ENCODE results near the gene KIF14. TPM values are rescaled to one million over a fixed set of nuclear protein-coding genes. Genes with fewer than 3 reads are reported as not detected.
A peak's percentile ranks its signal among the peaks of the same experiment; 100 is the strongest.

The KIF14 gene
- 12.4 and 17.8 TPM in 2 replicates for total RNA-seq (2014; rRNA removed; shearing (Covaris generic))

- in situ Hi-C loops (cut with HindIII; ENCODE audit: low sequenced_read_pairs) = no loop called here
- peak; percentile 85 for DNase-seq (ENCODE audit: low spot score)
These were observed at the start of gene KIF14 for GRCh38 chr1:200620273-200621131. TSS of gene KIF14 (minus strand) at chr1:200620751. CDS start at chr1:200618723, 2,028 bp downstream.

- peak; percentile 96 for DNase-seq (ENCODE audit: low spot score)
- in situ Hi-C loops (cut with HindIII; ENCODE audit: low sequenced_read_pairs) = no loop called here
These were observed 49.0 kb upstream of the KIF14 start, which contains the start of gene DDX59 for GRCh38 chr1:200669314-200670241. TSS of gene DDX59 (minus strand) at chr1:200669907. CDS start at chr1:200666740, 3,167 bp downstream.

- peak; percentile 34 for DNase-seq (ENCODE audit: low spot score)
- in situ Hi-C loops (cut with HindIII; ENCODE audit: low sequenced_read_pairs) = no loop called here
These were observed 48.2 kb upstream of the KIF14 start for GRCh38 chr1:200668514-200669313.

- no peak for DNase-seq (ENCODE audit: low spot score)
- in situ Hi-C loops (cut with HindIII; ENCODE audit: low sequenced_read_pairs) = no loop called here
These were observed 45.8 kb upstream of the KIF14 start for GRCh38 chr1:200666309-200666708.

- no peak for DNase-seq (ENCODE audit: low spot score)
- in situ Hi-C loops (cut with HindIII; ENCODE audit: low sequenced_read_pairs) = no loop called here
These were observed 45.3 kb upstream of the KIF14 start for GRCh38 chr1:200665861-200666260.

GRCh38 chr1:200660719-200661118, 40.2 kb upstream of the KIF14 start:
- in situ Hi-C loops (cut with HindIII; ENCODE audit: low sequenced_read_pairs) = no loop called here

GRCh38 chr1:200659269-200659668, 38.7 kb upstream of the KIF14 start:
- no peak for DNase-seq (ENCODE audit: low spot score)

More at GRCh38 chr1:200660719-200661118, 40.2 kb upstream of the KIF14 start:
- no peak for DNase-seq (ENCODE audit: low spot score)

GRCh38 chr1:200658037-200658818, 37.7 kb upstream of the KIF14 start:
- DNase-seq (ENCODE audit: low spot score) = no peak
- in situ Hi-C loops (cut with HindIII; ENCODE audit: low sequenced_read_pairs) = no loop called here

More at GRCh38 chr1:200659269-200659668, 38.7 kb upstream of the KIF14 start:
- in situ Hi-C loops (cut with HindIII; ENCODE audit: low sequenced_read_pairs) = no loop called here

- in situ Hi-C loops (cut with HindIII; ENCODE audit: low sequenced_read_pairs) = no loop called here
- DNase-seq (ENCODE audit: low spot score) = no peak
These were observed 34.1 kb upstream of the KIF14 start for GRCh38 chr1:200654660-200655059.

GRCh38 chr1:200653022-200653462, 32.5 kb upstream of the KIF14 start:
- no peak for DNase-seq (ENCODE audit: low spot score)
- in situ Hi-C loops (cut with HindIII; ENCODE audit: low sequenced_read_pairs) = no loop called here

- DNase-seq (ENCODE audit: low spot score) = no peak
- in situ Hi-C loops (cut with HindIII; ENCODE audit: low sequenced_read_pairs) = no loop called here
These were observed 31.8 kb upstream of the KIF14 start for GRCh38 chr1:200652378-200652777.

- in situ Hi-C loops (cut with HindIII; ENCODE audit: low sequenced_read_pairs) = no loop called here
These were observed 26.0 kb upstream of the KIF14 start for GRCh38 chr1:200646515-200646914.

GRCh38 chr1:200644021-200644420, 23.5 kb upstream of the KIF14 start:
- in situ Hi-C loops (cut with HindIII; ENCODE audit: low sequenced_read_pairs) = no loop called here

More at GRCh38 chr1:200646515-200646914, 26.0 kb upstream of the KIF14 start:
- no peak for DNase-seq (ENCODE audit: low spot score)

GRCh38 chr1:200642481-200642880, 21.9 kb upstream of the KIF14 start:
- no peak for DNase-seq (ENCODE audit: low spot score)
- in situ Hi-C loops (cut with HindIII; ENCODE audit: low sequenced_read_pairs) = no loop called here

More at GRCh38 chr1:200644021-200644420, 23.5 kb upstream of the KIF14 start:
- DNase-seq (ENCODE audit: low spot score) = no peak

GRCh38 chr1:200640963-200641401, 20.4 kb upstream of the KIF14 start:
- in situ Hi-C loops (cut with HindIII; ENCODE audit: low sequenced_read_pairs) = no loop called here
- DNase-seq (ENCODE audit: low spot score) = no peak

GRCh38 chr1:200640373-200640962, 19.9 kb upstream of the KIF14 start:
- in situ Hi-C loops (cut with HindIII; ENCODE audit: low sequenced_read_pairs) = no loop called here

GRCh38 chr1:200638073-200638472, 17.5 kb upstream of the KIF14 start:
- DNase-seq (ENCODE audit: low spot score) = no peak
- in situ Hi-C loops (cut with HindIII; ENCODE audit: low sequenced_read_pairs) = no loop called here

More at GRCh38 chr1:200640373-200640962, 19.9 kb upstream of the KIF14 start:
- no peak for DNase-seq (ENCODE audit: low spot score)

GRCh38 chr1:200636681-200637080, 16.1 kb upstream of the KIF14 start:
- in situ Hi-C loops (cut with HindIII; ENCODE audit: low sequenced_read_pairs) = no loop called here
- DNase-seq (ENCODE audit: low spot score) = no peak
